ENCODE measurements around the gene TPPP.
"Not testable (repeated sequence)": the region's sequence is repeated elsewhere in the genome, so short reads cannot be mapped to it uniquely, and the experiment has no call there.

TPPP gene

DNA sequence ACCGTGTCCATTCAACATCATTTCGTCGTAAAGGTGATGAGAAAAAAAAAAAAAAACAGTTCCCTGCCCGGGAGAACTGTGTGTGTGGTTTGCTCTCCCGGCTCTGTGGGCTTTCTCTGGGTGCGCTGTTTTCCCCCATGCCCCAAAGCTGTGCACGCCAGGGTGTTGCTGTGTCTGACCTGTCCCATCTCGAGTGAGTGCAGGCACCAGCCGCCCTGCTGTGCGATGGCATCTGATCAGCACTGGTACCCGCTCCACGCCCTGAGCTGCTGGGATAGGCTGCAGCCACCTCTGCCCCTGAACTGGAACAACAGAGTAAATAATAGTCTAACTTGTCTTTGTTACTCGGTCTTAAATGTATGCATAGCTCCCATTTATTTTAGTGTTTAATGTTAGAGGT lies 47.7 kb downstream of the TPPP start:
- DNase-seq (ENCODE audit: low spot score): no peak

DNA sequence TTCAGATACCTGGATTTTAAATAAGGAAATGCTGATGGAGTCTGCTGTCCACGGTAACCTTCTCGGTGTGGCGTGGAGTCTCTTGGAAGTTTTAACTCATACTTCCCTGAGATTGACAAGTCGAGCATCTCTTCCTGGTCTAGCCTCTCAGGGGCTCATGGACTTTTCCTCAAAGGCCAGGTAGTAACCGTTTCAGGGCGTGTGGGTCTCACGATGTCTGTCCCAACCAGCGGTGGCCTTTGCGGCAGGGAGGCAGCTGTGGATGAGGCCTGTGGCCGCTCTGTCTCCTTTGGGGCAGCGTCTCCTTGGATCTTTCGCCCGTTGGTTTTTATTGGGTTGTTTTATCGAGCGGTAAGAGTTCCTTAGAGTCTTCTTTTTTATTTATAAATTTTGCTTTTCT lies 48.2 kb downstream of the TPPP start:
- DNase-seq (ENCODE audit: low spot score): no peak

GRCh38 chr5:644509-644908 lies 48.6 kb downstream of the TPPP start:
- no peak for DNase-seq (ENCODE audit: low spot score)

GRCh38 chr5:643811-644271 lies 49.3 kb downstream of the TPPP start:
- DNase-seq (ENCODE audit: low spot score): no peak

DNA sequence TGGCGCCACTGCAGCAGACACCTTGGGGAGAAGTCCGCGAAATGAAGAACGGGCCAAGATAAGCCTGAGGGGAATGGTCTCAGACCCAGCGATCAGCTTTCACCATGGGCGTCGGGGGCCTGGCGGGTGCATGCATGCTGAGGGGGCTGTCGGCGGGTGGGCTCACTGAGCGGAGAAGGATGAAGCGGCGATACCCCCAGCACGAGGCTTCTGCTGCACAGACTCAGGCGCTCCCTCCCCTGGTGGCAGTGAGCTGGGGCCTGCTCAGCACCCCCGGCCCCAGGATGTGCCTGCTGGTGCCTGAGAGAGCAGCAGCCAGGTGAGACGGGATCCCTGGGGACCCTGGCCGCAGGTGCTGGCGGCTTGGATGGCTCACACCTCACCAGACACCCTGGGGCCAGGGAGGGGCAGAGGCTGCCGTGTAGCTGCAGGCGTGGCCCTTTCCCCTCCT lies 49.8 kb downstream of the TPPP start:
- no peak for DNase-seq (ENCODE audit: low spot score)

DNA sequence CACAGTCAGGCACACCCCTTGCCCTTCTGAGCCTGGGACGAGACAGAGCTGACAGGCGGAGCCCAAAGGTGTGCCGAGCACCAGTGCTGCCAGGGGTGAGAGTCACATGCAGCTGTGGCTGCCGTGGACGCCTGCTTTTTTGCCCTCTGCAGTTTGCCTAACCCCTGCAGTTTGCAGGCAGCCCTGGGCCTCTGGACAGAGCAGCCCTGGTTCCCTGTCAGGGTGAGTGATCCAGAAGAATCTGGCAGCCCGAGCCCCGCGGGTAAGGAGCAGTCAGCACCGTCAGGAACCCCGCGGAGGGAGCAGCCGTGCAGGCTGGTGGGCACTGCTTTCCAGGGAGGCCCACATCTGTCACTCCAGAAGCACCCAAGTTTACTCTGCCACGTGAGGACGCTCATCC lies 50.7 kb downstream of the TPPP start:
- no peak for DNase-seq (ENCODE audit: low spot score)

DNA sequence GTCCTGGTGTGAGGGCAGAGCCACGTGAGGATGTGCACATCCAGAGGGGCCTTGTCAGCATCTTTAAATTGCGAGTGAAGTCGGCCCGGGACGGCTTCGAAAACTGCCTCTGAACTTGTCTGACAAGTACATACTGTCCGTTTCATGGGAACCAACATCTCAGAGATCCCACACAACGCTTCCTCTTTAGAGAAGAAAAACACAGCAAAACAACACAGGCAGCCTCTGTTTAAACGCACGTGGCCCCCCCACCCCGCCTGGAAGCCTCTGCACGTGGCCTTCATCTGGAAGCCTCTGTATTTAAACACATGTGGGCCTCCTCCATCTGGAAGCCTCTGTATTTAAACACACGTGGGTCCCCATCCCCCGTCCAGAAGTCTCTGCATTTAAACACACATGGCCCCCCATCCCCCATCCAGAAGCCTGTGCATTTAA lies 51.8 kb downstream of the TPPP start:
- no peak for DNase-seq (ENCODE audit: low spot score)

DNA sequence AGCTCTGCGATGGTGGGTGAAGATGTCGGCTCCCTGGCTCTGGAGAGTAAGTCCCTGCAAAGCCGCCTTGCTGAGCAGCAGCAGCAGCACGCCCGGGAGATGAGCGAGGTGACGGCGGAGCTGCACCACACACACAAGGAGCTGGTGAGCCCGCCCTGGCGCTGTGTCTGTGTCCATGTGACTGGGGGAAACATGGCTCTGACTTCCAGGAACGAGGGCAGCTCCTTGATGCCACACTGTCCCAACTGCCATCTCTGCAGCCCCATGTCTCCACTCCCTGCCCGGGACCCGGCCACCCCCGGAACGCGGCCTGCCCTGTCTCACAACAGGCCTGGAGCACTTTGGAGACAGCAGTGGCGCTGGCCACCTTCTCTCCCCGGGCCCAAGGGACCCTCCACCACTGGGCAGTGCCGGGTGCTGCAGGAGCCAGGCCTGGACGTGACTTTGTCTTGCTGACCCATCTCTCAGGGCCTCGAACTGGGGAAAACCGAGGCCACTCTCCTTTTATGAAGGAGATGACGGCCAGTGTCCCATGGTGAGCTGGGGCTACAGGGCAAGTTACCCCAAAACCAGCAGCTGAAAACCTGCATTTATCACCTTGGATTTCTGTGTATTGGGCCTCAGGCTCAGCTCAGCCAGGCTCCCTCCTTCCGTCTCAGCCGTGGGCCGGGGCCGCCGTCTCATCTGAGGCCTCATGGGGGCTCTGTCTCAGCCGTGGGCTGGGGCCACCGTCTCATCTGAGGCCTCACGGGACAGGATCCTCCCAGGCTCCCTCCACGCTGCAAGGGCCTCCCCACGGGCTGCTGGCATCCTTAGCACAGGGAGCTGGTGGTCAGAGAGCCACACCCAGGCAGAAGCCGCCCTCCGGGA lies 52.5 kb downstream of the TPPP start:
- no peak for DNase-seq (ENCODE audit: low spot score)

- no peak for DNase-seq (ENCODE audit: low spot score)
Measured at GRCh38 chr5:639584-640213, 53.5 kb downstream of the TPPP start.

DNA sequence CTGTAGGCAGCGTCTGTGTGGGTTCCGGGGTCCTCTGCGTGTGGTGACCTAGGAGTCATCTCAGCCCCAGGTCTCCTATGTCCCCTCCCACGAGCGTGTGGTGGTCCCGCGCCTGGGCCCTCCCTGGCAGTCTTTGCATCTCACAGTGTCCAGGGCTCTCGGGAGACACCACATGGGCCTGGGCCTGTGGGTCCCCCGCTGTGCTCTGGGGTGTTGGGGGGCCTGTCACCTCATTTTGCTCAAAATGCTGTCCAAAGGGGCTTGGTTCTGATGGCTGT lies 54.0 kb downstream of the TPPP start:
- no peak for DNase-seq (ENCODE audit: low spot score)

DNA sequence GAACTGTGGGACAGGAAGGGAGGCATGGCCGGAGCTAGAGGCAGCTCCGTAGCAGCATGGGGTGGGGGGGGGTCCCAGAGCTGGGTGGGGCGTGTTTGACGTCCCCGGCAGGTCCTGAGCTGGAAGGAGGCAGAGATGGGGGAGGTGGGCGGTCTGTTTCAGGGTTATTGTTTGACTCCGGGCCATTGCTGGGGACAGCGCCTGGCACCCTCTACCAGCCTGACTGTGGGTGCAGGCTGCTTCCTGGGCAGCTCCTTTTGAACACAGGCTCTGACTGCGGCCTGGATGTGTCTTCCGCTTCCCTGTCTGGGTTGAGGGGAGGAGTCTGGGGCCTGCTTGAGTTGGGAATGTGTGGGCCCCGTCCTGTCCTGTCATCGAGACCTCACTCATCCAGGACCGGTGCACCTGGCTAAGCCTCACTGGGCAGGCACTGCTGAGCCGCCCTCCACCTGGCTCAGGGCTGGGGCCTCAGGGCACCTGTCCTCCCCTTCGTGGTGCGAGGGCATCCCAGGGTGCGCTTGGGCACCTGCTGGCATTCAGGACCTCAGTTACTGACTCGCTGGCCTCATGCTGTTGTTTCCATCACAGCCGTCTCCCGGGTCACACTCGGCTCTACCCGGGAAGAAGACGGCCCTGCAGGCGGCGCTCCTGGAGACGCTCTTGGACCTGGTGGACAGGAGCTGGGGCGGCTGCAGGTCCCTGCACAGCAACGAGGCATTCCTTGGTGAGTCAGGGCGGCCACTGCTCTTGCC lies 54.5 kb downstream of the TPPP start:
- no peak for DNase-seq (ENCODE audit: low spot score)

- no peak for DNase-seq (ENCODE audit: low spot score)
Measured at GRCh38 chr5:637581-638450, 55.3 kb downstream of the TPPP start.

- DNase-seq (ENCODE audit: low spot score): no peak
Measured at GRCh38 chr5:636951-637350, 56.2 kb downstream of the TPPP start.

- DNase-seq (ENCODE audit: low spot score): no peak
Measured at GRCh38 chr5:635306-636055, 57.7 kb downstream of the TPPP start.

- DNase-seq (ENCODE audit: low spot score): no peak
Measured at GRCh38 chr5:634191-634590, 59.0 kb downstream of the TPPP start.

GRCh38 chr5:633501-633955 lies 59.6 kb downstream of the TPPP start:
- DNase-seq (ENCODE audit: low spot score): no peak

- DNase-seq (ENCODE audit: low spot score): not testable (repeated sequence)
Measured at GRCh38 chr5:628351-629205, 64.6 kb downstream of the TPPP start.

DNA sequence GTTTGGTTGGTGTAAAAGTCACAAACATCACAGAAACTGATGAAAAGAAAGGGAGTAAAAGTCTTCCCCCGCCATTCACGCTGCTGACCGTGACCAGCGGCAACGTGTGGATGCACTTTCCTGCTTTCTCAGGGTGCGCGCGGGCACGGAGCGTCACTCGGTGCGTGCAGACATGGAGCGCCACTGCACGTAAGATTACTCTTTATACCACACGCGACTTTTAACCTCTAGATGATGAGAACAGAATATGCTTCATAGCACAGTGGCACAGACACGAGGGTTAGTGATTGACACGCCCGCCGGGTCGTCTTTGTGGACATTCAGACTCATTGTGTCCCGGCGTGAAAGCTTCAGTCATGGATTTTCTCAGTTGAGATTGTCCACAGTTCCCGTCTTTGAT lies 65.3 kb downstream of the TPPP start:
- no peak for DNase-seq (ENCODE audit: low spot score)

- DNase-seq (ENCODE audit: low spot score): no peak
Measured at GRCh38 chr5:626850-627249, 66.3 kb downstream of the TPPP start.

DNA sequence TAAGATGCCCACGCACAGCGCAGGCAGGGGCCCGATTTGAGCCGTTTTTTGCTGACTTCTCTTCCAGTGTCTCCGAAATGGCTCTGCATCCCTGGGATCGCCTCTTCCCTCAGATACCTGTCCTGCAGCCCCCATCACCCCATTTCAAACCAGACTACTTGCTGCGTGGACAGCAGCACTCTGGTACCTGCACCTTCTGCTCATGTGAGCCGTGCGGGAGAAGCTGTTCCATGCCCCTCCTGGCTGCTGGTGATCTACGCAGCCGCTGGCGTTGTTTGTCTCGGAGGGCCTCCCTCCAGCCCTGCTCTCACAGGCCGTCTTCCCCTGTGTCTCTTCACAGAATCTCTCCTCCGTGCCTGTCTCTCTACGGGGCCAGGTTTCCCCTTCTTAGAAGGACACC lies 67.6 kb downstream of the TPPP start:
- DNase-seq (ENCODE audit: low spot score): no peak
